GM21423 (cell line): ENCODE measurements around the gene TLX3.
"Not testable (repeated sequence)": the region's sequence is repeated elsewhere in the genome, so short reads cannot be mapped to it uniquely, and the experiment has no call there.

Experiments used
- ATAC-seq: cut with Tn5 transposase; IDR thresholded peaks from one replicate; pipeline ENCODE4 v1.9.1; 2021; ENCODE audit warnings: mild to moderate bottlenecking, moderate library complexity; ENCODE audit not compliant: unreplicated experiment

The TLX3 gene

GRCh38 chr5:171308453-171309275, at the start of gene TLX3:
TSS of gene TLX3 (plus strand) at chr5:171309248. CDS start at chr5:171309366, 118 bp downstream.
- no peak for ATAC-seq

DNA sequence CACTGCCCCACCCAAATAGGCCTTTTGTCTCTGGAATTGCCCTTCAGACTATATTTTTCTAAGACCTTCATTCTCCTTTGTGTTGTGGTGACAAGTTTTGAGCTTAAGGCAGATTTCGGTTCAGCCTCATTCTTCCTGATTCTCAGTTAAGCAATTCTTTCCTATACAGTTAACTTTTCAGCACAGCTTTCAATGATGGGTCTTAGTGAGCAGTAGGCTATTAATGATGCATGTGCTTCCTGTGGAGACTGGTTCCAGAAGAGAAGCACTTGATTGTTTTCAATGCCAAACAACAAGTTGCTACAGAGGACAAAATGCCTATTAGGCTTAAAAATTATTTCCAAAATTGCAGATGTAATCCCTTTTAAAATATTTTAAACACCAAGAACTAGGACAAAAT, 47.7 kb upstream of the TLX3 start:
- no peak for ATAC-seq

GRCh38 chr5:171261904-171262303, 47.1 kb upstream of the TLX3 start:
- no peak for ATAC-seq

- ATAC-seq = no peak
These were observed 45.9 kb upstream of the TLX3 start for GRCh38 chr5:171263181-171263580.

GRCh38 chr5:171264843-171265242, 44.2 kb upstream of the TLX3 start:
- ATAC-seq = no peak

DNA sequence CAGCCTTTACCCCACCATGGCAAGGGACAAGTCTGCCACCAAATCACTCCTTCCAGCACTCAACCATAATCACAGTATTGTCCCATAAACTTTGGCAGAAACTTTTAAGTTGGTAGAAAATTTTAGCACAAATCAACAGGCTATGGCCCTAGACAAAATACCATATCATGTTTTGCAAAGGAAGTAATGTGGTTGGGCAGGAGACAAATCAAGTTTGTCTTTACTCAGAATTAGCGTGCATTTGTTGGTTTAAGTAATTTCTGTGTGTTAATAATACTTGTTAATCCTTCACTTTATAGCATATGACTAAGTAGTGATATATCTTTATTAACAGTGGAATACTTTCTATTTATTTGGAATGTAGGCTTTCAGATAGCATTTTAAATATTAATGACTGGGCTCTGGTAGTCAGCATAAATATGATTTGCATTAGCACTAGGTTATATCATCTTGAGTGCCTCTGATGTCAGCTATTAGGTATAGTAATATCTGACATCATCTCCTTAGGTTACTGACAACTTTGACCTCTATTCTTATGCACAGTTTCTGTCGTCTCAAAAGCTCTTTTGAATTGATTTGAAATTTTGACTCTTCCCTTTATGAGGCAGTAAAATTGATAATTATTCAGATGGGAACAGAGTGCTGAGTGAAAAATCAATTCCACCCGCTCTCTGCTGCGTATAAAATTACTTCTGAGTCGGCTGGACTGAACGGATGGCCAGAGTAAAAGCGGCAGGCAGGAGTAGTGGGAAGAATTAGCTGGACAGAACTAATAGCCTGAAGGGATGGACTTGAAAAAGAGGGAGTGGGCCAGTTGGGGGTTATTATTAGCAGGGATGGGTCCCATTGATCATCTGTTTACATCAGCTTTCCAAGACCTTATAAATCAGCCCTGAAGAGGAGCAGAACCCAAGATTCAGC, 40.1 kb upstream of the TLX3 start:
- ATAC-seq = no peak

GRCh38 chr5:171269717-171270116, 39.3 kb upstream of the TLX3 start:
- peak; percentile 62 for ATAC-seq

DNA sequence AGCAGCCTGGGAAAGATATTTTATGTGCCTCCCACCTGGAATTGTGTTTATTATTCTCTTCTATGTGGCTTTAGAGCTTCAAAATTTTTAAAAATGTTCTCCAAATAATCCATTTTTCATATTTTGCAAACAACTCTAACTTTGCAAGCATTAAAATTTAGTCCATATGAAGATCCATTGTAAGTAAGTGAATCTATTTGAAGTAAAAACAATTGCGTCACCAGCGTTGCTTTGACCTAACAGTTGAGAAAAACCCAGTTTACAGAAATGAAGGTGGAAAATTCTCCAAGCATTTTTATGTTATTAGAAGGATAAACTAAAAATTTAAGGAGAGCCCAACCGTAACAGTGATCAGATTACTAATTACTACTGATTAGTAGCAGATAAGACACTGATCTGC, 38.9 kb upstream of the TLX3 start:
- no peak for ATAC-seq

DNA sequence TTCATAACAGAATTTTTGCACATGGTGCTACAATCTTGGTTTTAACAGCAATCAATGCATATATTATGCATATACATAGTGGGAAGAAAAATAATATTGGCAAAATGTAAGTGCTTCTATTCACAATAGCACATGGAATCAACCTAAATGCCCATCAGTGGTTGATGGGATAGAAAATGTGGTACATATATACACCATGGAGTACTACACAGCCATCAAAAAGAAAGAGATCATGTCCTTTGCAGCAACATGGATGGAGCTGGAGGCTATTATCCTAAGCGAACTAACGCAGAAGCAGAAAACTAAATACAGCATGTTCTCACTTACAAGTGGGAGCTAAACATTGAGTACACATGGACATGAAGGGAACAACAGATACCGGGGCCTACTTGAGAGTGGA, 37.2 kb upstream of the TLX3 start:
- ATAC-seq = no peak

- peak; percentile 47 for ATAC-seq
These were observed 35.8 kb upstream of the TLX3 start for GRCh38 chr5:171272996-171273970.

DNA sequence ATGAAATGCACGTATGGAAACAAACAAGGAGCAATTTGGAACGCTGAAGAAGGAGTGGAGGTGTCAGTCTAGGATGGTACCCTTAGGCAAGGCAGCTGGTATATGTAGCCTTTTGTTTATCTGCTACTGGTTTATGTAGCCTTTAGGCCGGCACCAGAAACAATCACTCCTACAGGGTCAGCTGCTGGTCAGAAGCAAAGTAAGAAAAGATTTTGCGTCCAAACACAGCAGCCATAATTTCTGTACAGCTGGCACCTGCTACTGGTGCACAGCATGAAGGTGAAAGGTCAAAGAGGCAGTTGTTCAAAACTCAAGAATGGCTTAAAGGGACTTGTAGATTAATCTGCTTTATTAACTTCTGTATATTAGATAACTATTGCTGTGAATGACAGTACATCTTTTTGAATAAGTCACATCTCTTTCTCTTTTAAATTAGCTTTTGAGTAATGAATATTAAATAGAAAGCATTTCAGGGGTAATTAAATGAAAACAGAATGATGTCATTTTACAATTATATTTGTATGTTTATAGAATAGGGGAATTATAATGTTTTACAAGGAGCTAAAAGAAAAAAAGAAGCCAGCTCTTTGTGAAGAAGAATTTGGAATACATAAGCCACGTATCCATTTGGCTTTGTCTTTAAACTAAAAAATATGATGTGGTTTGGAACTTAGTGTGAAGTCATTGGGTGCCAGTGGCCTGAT, 33.1 kb upstream of the TLX3 start:
- ATAC-seq = no peak

DNA sequence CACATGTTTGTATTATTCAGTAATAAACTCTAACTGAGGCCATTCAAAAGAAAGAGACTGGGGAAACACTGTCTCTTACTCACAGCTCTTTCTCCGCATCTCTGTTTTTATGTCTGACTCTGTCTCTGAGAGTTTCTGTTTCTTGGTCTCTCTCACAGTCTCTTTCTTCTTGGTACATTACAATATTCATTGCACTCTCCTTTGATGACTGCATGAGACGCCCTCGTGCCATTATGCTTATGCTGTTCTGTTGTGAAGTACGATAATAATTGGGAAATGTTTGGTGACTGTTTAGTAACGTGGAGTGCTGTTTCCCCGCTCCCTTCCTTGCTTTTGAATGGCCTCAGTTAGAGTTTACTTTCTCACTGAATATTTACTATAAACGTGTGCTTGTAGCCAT, 25.3 kb upstream of the TLX3 start:
- no peak for ATAC-seq

- no peak for ATAC-seq
These were observed 23.6 kb upstream of the TLX3 start for GRCh38 chr5:171285465-171285864.

- no peak for ATAC-seq
These were observed 21.0 kb upstream of the TLX3 start for GRCh38 chr5:171288066-171288465.

DNA sequence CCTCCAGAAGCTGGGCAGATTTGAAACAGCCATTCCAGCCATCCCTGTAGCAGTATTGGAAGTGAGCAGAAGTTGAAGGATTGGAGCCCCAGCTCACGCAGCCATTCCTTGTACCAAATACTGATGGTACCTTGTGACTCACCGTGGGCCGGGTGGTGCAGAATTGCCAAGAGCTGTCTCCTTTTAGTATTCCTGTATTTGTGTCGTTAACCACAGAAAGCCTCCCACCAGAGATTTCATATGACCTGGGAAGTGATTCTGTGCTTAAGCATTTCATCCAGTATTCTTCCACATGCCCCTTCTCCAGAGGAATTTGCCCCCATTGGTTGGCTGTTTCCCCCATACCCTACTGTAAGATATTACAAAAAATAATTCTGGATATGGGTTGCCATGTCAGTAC, 17.7 kb upstream of the TLX3 start:
- ATAC-seq = no peak

DNA sequence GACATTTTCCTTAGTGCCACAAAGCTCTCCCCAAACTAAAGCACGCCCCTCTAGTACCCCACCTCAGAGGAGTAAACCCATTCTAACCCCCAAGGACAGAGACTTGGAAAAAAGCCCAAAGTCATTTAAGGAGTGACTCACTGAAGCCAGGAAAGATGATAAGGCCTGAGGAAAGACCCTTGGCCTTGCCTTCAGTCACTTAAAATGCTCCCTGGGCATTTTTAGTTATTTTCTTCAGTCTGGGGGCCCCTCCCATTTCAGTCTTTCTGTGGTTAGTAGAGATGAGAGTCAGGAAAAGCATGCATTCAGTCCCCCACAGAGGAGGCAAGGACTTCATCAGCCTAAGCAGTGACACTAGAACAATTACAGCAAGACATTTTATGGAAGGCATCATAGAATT, 13.7 kb upstream of the TLX3 start:
- ATAC-seq = no peak

DNA sequence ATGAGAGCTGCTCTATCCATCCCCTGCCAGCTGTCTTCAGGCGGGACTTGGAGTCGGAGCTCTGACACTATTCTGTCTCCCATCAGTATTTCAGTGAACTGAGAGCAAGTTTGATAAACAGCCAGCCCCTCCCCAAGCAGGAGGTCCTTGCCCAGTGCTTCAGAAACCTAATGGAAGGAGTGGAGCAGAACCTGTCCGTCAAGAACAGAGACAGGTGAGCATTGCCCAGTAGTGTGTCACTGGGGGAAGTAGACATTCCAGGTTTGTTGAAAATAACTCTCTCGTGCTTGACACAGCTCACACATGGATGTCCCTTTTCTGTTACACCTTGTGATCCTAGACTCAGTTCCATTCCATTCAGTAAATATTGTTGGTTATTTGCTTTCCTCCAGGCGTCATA, 13.2 kb upstream of the TLX3 start:
- ATAC-seq = no peak

GRCh38 chr5:171297941-171298340, 11.1 kb upstream of the TLX3 start:
- not testable (repeated sequence) for ATAC-seq

DNA sequence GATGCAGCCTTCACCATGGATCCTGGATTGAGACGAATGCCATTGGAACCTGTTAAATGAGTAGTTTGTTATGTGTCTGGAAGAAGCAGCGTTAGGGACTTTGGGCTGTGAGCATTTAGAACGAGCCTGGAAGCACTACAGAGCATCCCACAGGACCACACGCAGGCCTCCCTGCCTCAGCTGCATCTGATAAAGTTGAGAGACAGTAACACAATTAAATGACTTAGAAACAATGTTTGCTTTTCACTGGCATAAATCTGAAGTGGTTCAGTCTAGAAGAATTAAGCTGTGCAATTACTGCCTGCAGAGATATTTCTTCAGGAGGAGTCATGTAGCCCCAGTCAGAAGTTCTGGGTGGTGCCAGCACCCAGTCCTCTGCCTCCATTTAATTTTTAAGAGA, 9.8 kb upstream of the TLX3 start:
- ATAC-seq = no peak

DNA sequence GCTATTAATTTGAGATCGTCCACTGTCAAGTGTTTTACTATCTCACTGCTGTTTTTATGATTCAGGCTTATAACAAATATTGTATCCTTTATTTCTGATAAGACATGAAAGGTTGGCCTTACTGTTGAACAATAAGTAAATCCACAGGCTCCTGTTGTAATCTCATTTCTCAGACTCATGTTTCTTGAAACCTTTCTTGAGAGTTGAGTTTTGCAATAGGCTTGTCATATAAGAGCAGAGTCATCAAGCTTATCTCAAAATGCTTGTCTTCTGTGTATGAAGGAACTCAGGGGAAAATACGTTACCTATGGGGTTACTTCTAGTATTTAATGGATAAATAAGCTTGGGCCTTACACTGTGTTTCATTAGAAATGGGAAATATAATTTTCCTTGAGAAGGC, 9.2 kb upstream of the TLX3 start:
- no peak for ATAC-seq
